GM18519 (cell line): ENCODE measurements around the gene ABT1.
"Not testable (repeated sequence)": the region's sequence is repeated elsewhere in the genome, so short reads cannot be mapped to it uniquely, and the experiment has no call there.

Experiments
- ATAC-seq: cut with Tn5 transposase; IDR thresholded peaks from one replicate; pipeline ENCODE4 v1.9.1; 2021; ENCODE audit warnings: mild to moderate bottlenecking, moderate library complexity; ENCODE audit not compliant: unreplicated experiment, low FRiP score

ABT1 gene

DNA sequence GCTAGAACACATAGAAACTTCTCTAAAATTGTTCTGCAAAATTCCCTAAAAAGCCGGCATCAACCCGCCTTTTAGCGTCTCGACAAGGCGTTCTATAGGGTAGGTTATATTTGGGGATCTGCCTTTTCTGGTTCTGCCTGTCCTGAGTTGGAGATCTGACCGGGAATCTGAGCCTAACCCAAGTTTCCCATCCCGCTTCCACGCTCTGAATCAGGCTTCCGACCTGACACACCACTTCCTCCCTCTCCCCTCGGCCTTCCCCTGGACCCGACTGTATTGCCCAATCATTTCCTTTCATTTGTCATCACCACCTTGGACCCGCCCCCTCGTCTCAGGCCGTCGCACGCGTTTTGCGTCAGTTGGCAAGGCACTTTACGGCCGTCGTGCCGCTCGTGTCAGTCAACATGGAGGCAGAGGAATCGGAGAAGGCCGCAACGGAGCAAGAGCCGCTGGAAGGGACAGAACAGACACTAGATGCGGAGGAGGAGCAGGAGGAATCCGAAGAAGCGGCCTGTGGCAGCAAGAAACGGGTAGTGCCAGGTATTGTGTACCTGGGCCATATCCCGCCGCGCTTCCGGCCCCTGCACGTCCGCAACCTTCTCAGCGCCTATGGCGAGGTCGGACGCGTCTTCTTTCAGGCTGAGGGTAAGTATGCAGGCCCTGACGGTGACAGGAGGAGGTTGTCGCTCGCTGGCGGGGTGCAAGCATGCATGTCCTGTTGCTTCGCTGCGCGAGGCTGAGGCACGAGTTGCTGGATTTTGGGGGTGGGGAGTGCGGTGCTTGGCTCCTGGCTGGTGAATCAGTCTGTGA lies at the start of gene ABT1:
ABT1 (plus strand) TSS at position 375 of the 810 bp plus-strand sequence; CDS start at position 405, 30 bp downstream.
- ATAC-seq, result peak; percentile 39

DNA sequence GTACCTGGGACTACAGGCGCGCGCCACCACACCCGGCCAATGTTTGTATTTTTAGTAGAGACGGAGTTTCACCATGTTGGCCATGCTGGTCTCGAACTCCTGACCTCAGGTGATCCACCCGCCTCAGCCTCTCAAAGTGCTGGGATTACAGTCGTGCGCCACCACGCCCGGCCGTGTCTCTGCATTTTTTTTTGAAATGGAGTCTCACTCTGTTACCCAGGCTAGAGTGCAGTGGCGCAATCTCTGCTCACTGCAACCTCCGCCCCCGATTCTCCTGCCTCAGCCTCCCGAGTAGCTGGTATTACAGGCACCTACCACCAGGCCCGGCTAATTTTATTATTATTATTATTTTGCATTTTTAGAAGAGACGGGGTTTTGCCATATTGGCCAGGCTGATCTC lies 49.4 kb upstream of the ABT1 start:
- ATAC-seq, result not testable (repeated sequence)

DNA sequence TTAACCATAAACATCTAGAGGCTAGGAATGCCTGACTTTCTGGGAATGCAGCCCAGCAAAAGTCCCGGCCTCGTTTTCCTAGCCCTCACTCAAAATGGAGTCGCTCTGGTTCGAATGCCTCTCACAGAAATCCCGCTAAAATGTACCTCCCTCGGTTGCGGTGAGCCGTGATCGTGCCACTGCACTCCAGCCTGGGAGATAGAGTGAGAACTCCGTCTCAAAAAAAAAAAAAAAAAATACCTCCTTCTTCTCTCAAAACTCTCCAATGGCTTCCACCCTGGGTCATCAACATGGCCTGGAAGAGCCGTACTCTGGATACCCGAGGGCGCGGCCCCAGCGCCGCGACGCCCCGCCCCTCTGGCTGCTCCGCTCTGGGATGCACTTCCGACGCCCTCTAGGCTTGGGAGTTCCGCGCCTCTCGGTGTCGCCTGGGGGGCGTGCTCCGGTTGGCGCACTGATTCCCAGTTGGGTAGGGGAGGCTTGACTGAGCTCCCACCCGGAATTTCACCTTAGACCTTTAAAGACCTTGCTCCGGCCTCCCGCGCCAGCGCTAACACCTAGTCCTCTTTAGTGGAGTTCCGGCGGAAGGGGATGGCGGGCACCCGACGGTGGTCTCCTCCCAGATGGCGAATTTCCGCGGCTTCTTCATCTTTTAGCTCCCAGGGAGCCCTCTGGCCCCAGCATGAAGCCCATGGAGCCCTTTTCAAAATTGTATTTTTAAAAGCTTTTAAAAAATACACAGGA lies 46.3 kb upstream of the ABT1 start:
- ATAC-seq, result no peak

DNA sequence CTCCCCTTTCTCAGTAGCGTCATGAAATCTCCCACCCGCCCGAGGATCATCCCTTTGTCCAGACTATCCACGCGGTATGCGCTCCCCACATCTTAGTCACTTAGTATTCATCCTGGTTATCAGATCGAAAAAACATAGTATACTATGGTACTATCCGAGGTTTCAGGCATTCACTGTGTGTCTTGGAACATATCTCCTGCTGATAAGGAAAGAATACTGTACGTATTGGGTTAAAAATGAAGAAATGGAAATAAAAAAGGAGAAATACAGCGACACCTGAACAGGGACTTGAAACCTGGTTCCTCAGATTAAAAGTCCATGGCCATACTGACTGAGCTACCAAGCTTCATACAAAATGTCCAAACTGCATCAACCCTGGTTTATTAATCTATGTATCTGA lies 44.5 kb upstream of the ABT1 start:
- ATAC-seq, result no peak

DNA sequence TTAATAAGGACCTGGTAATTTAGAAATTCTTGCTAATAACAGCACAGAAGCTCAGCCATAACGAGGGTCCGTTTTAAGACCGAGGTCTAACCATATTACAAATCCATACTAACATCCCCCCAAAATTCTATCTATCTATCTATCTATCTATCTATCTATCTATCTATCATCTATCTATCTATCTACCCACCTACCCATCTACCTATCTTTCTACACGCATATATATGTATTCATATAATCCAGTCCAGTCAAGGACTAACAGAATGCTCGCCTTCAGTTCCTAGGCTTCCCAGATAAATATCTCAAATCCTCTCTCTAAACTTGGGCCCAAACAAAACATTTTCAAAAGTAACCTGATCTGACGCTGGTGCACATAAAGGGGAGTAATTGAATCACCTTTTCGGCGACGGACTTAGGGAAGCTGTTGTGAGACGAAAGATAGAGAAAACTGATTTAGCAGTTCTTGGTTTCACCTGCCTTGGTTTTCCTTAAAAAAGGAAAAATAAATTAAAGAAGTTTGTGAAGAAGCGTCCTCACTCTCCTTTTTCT lies 44.0 kb upstream of the ABT1 start:
- ATAC-seq, result no peak

DNA sequence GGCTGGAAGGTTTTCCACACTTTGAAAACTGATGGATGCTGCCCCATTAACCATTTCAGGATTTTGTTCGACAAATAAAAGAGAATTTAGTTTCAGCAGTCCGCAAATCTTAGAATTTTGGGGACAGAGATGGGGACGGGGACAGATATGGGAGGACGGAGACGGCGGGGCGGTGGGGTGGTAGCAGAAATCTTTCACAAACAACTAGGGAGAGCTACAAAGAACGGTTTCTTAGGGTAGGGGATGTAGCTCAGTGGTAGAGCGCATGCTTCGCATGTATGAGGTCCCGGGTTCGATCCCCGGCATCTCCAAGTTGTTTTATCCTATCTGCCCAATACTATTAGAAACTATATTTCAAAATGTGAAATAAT lies 43.5 kb upstream of the ABT1 start:
- ATAC-seq, result no peak

DNA sequence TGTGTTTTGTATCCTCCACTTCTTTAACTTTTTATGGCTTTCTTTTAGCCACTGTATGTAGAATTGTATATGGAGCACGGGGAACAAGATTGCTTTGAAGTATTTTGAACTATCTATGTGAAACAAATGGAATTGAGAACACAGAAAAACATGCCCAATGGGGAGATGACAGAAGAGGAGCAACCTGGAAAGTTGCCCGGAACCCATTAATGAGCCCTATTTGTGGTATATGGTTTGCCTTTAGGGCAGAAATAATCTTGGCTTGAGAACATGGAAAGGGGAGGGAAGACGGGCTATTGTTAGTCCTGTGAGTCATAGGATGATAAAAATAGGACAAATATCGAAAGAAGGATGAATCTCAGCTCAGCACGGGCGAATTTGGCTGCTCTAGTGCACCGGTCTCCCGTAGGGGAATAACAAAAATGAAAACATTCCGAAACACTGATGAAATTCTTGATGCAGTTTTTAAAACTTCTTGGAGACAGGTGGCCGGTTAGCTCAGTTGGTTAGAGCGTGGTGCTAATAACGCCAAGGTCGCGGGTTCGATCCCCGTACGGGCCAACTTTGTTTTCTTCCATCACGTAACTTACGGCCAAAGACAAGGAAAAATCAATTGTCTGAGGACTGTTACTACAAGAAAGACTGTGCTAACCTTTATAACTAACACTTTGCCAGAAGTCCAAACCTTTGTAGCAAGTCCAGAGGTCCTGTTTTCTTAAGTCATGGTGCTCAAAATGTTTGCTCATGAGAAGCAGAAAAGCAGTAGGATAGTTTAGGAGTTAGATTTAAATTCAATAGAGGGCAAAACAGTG lies 42.9 kb upstream of the ABT1 start:
- ATAC-seq, result peak; percentile 36

DNA sequence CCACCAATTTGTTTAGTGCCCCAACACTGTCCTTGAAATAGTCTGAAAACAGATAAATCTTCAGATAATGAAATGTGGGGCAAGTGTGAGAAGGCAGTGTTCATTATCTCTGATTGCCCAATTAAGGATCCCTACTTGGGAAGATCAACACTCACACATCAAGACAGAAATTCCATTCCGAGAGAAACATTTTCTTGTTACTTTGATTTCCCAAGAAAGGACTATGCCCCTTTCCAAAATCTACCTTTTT lies 42.4 kb upstream of the ABT1 start:
- no peak for ATAC-seq

DNA sequence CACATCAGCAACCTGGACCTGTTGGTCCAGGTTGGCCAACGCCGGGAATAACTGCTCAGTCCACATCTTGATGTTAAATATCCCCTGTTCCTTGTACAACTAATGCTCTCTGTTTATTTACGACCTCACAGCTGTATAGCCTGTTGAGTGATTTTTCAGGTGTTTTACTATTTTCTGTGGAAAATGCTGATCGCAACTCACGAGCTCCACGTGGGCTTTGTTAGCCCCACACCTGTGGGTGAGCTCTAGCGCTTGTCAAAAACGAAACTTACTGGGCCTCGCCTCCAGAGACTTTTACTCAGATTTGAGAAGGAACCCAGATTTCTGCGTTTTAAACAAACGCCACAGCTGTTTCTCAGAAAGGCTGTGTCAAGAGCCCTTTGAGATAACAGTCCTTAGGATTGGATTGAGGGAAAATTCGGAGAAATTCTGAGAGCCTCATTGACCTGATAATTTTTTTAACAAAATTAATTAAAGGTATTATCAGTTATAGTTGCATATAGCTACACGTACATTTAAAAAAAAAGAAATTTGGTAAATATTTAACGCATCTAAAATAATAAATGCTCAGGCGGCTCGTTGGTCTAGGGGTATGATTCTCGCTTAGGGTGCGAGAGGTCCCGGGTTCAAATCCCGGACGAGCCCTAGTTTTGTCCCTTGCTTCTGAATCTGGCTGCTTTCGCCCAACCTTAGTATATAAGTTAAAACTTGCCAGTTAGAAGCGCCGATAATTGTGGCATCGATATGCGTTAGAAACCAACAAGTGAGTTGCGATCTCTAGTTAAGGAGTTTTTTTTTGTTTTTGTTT lies 41.9 kb upstream of the ABT1 start:
- no peak for ATAC-seq

DNA sequence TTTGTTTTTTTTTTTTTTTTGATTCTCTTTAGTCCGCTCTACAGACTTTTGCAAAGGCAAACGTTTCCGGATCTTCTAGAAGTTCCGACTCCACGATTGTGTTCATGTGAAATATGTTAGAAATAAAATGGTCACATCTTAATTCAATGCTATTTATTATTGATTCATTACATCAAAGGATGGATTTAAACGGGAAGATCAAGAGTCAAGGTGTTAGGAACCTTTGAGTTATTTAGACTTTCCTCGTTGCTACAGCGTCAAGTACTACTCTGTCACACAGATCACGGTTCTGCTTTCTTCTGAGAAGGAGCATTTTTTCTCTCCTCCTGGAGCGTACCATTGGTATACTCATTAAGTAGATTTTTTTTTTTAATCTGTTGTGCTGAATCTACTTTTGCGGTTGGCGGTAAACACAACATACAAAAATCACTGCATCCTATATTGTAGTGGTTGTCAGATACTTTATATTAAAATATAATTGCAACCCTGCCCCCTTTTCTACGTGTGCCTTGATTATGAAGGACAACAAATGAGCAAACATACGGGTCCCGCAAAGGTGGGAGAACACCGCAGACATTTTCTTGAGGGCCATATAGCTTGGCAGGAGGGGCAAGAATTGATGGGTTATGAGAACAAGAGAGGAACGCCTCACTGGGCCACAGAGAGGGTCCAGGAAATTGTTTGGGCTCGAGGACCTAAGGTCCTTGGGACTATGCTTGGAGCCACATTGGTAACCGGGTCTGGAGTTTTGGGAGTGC lies 41.1 kb upstream of the ABT1 start:
- ATAC-seq, result no peak

DNA sequence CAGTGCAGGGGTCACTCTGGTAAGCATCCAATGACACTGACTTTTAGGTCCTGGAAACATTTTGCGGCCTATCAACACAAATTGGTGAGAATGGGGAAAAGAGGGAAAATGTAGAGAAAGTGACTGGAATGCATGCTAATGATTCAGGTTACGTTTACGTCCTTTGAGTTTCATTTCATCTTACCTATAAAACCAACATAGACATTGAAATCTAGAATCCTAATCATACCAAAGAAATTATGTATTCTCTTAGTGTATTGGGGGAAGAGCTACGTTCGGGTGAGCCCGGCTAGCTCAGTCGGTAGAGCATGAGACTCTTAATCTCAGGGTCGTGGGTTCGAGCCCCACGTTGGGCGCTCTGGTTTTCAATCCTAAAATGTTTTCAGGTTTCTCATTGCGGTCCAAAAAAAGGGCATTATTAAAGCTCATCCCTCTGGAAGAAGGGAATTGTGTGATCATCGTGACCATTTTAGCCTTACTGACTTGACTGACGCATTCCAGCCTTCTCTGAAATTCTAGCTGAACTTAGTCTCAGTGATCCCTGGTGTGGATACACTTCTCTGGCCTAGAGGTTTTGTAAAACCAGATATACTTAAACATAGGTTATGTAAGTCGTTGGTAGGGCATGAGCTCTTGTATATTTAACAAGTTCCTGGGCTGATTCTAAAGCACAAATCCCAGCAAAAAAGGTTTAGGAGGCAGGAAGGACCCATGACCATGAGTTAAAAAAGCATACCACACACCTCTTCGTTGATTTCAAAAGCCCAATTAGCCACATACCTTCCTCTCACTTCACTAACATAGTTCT lies 40.3 kb upstream of the ABT1 start:
- ATAC-seq, result no peak

DNA sequence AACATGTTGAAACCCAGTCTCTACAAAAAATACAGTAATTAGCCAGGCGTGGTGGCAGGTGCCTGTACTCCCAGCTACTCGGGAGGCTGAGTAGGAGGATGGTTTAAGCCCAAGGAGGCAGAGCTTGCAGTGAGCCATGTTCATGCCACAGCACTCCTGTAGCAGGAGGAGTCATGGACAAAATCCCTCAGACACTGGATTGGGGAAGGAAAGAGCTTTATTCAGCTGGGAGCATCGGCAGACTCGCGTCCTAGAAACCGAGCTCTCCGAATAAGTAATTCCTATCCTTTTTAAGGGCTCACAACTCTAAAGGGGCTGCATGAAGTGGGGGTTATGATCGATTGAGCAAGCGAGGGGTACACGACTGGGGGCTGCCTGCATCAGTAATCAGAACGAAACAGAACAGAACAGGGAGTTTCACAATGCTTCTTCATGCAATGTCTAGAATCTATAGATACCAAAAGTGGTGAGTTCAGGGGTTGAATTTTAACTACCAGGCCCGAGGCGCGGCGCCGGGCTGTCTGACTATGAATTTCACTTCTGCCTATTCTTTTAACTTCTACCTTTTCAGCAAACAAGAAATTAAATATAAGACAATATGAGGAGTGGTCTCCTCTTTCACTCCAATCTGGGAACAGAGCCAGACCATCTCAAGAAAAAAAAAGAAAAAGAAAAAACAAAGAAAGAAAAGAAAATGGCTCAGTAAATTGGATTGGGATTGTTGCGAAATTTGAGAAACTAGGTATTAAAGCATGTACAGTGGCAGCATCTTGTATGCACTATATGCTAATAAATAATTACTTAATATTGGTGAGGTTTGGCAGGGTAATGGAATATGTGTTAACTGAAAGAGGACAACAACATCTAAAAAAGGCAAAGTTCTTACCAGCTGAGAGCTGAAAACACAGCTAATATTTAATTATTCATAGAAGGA lies 35.0 kb upstream of the ABT1 start:
- ATAC-seq, result no peak

DNA sequence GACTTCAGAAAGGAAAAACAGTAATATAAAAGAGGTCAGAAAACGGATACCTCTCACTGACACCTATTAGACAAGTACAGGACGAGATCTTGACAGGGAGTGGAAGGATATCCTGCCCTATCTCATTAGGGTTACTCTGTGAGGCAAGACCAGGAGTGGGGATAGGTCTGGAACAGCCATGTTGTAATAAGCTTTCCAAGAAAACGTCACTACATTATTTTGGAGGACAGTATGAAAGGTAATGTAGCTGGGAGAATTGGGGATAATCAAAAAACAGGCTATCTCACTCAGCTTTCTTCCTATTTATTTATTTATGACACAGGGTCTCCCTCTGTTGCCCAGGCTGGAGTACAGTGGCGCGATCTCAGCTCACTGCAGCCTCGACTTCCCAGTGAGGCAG lies 33.3 kb upstream of the ABT1 start:
- no peak for ATAC-seq

DNA sequence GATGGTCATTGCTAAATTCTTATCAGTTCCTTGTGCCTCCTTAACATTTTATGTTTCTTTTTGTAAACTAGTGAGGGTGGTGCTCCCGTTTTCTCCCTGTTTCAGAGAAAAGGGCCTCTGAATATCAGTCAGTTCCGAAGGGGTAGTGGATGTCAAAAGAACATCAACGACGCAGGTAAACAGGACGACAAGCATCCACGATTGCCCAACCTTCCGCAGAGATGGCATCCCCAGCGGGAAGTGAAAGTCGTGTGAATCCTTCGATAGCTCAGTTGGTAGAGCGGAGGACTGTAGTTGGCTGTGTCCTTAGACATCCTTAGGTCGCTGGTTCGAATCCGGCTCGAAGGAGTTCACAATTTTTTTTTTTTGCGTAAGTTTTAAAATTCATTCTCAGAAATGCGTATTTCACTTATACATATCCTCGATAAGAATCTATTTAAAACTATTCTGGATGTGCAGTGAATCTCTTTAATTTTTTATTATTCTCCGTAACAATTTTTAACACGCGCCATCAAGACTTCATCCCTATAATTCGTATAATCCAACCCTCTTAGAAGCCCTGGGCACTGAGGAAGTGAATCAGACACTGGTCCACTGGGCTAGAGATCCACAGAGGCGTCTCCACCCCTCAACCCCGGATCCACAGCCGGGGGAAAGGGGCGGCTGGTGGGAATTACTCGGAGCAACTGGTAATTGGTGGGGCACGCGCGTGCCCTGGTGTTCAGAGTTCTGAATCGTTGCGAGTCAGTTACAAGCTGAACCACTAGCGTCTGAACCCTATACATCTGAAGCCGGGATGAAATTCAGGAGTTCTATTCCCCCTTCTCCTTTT lies 27.9 kb upstream of the ABT1 start:
- ATAC-seq, result peak; percentile 45

DNA sequence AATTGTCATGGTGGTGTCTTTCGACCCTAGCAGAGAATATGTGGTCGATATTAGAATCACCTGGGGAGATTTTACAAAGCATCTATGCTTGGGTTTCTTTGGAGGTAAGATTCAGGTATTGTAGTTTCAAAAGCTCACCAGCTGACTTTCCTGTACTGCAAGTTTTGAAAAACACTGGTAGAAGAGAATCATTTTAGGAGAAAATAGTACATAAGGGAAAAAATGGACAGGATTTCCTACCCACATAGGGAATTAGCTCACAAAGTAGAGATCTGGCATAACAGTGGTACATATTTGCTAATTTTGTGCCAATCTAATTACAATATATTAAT lies 27.4 kb upstream of the ABT1 start:
- ATAC-seq, result no peak

DNA sequence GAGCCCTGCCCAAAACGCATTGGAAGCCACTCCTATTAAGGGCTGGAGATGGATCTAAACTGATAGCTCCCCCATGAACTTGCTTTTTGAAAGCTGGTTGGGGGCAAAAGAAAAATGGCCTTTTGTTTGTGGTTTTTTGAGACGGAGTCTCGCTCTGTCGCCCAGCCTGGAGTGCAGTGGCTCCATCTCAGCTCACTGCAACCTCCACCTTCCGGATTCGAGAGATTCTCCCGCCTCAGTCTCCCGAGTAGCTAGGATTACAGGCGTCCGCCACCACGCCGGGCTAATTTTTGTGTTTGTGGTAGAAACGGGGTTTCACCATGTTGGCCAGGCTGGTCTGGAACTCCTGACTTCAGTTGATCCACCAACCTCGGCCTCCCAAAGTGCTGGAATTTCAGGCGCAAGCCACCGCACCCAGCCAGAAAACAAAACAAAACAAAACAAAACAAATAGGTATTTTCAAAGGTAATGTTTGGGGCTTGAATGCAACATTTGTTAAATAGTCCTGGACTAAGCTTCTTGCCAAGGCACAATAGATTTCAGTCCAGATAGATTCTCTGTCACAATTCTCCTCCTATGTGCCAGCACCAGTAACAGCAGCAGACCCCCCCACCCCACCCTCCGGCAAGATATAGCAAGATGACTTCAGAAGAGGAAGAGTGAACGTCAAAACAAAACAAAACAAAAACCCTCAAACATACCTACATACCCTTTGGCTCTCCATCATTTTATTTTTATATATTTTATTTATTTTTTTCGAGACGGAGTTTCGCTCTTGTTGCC lies 26.5 kb upstream of the ABT1 start:
- ATAC-seq, result no peak
